ENCODE results near the gene TMEM98.
"Not testable (repeated sequence)": the region's sequence is repeated elsewhere in the genome, so short reads cannot be mapped to it uniquely, and the experiment has no call there.

TMEM98 gene, protein sequence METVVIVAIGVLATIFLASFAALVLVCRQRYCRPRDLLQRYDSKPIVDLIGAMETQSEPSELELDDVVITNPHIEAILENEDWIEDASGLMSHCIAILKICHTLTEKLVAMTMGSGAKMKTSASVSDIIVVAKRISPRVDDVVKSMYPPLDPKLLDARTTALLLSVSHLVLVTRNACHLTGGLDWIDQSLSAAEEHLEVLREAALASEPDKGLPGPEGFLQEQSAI

DNA sequence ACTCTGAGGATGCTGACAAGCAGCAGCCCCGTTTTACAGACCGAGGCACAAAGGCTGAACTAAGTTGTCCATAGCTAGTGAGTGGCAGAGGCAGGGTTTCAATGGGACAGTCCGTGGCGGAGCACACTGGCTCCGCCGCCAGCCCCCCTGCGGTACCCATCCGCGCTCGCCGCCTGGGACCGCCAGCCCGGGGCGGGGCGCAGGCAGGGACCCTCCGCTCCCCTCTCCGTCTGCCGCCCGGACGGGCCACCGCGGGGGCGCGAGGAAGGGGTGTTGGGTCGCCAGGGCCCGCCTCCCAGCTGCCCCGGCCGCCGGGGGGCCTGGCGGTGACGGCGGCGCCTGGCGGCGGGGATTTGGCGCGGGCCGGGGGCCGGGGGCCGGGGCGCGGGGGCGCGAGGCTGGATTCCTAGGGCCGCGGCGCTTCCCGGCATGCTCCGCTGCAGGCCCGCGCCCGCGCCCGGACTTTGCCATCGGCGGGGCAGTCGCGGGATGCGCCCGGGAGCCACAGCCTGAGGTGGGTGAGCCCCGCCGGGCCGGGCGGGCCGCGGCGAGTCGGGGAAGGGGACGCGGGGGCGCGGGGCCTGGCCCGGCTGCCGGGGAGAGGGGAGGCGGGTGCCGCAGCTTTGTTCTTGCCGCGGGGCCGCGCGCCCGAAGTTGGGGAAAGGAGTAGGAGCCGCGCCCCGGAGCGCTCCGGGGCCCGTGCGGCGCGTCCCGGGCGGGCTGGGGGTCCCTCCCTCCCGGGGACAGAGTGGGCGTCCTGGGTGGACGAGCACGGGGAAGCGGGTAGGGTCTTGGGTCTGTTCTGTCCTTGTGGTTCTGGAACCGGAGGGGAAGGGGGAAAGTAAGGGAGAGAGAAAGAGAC is at the start of gene TMEM98:
Gene TMEM98 (plus strand): TSS at position 430 of the 862 bp plus-strand sequence. CDS start 3,376 bp downstream, outside the sequence.
- peak; percentile 68 to 69 for DNase-seq

DNA sequence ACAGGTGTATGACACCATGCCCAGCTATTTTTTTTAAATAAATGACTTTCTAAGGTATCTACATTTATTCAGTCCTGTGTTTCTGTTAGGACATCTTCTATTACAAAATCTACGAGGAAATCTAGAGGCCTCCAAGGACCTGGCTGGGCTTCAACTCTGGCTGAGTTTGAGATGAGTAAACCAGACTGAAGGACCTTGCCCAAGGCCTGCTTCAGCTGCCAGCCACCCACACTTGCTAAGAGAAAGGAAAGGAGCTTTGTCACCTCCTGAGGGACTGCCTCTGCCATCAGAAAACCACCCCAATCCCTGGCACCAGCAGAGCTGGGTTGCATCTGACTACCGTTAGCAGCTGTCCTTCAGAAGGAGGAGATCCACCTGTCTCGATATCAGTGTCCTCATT is 49.7 kb upstream of the TMEM98 start:
- DNase-seq: no peak

DNA sequence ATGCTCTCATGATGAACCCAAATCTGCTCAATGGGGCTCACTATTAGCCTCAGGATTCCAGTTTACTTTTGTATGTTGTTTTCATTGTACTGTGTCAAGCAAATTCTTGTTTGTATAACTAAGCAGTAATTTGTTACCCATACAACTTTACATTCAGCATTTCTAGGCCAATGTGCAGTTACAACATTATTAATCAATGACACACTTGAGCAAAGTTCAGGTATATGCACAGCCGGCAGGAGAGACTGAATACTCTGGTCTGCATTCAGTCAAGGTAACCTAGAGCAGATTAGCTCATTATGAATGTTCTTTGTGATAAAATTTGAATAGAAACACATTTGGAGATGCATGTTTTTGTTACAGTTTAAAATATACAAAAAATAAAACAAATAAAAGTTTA is 48.8 kb upstream of the TMEM98 start:
- DNase-seq: no peak

DNA sequence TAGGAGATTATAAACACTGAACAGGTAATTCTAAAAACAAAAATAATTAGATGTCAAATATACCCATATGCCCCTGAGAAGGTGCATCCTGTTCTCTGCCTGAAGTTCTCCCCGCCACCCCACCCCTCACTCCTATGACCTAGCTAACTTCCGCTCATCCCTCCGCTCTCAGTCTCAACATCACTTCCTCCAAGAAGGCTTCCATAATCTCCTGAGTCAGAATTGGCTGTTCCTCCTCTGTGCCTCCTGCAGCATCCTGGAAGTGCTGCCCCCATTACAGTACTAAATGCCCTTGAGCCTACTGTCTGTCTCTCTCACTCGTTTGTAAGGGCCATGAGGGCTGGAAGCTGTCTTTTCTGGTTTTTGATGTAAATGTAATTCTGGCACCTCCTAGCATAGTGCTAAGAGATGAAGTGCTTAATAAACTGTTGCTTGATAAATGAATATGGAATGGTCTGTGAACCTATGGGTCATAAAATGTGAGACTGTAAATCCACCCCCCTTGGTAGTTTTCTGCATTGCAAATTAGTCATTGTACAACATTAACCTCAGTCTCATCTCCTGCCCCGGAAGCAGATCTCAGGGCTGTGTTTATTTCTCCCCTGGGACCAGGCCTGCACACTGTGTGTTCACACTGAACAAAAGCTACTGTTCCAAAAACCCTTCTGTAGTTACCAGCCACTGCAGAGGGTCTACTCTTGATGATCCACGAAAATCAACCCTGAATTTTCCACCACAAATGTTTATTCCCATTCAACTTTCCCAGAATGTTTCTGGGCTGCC is 47.1 kb upstream of the TMEM98 start:
- DNase-seq: no peak

DNA sequence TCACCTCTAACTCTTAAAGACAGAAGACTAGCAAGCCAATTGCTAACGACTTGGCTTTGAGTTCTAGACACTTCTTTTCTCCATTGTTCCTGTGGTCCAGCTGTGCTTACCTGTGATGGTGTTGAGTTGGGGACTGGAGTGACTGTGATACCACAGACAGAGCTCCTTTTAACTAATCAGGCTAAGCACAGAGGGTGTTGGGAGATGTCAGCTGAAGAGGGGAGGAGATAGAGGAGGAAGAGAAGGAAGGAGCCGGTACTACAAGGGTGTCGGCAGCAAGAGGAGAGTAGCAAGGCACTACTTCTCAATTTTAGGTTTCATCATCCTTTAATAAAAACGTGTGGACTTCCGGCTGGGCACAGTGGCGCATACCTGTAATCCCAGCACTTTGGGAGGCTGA is 45.9 kb upstream of the TMEM98 start:
- DNase-seq: no peak

DNA sequence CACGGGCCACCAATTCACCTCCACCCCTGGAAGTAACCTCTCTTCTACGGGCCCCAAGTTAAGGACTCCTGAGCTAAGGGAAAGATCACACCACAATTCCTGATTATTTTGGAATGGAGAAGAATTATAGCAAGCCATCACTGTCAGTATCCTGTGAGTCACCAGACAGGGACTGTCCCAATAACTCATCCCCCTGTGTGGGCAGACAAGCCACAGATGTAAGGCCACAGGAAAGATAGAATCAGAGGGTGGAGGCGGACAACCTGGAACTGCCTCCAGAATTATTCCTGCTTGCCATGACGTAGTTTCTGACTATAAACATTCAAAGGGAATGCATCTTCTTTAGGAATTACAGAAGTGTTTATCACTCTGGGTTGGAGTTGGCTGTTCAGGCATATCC is 45.2 kb upstream of the TMEM98 start:
- no peak for DNase-seq

DNA sequence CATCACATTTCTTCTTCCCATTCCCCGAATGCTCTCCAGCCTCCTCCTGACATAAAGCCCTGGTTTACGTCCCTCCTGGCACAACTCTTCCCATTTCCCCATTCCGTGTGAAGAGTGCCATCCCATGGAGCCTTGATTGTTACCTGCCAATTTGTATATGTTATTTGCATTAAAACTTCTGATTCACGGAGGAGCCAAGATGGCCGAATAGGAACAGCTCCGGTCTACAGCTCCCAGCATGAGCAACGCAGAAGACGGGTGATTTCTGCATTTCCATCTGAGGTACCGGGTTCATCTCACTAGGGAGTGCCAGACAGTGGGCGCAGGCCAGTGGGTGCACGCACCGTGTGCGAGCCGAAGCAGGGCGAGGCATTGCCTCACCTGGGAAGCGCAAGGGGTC is 41.0 kb upstream of the TMEM98 start:
- DNase-seq: not testable (repeated sequence)

DNA sequence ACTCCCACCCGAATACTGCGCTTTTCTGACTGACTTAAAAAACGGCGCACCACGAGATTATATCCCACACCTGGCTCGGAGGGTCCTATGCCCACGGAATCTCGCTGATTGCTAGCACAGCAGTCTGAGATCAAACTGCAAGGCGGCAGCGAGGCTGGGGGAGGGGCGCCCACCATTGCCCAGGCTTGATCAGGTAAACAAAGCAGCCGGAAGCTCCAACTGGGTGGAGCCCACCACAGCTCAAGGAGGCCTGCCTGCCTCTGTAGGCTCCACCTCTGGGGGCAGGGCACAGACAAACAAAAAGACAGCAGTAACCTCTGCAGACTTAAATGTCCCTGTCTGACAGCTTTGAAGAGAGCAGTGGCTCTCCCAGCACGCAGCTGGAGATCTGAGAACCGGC is 40.5 kb upstream of the TMEM98 start:
- not testable (repeated sequence) for DNase-seq

DNA sequence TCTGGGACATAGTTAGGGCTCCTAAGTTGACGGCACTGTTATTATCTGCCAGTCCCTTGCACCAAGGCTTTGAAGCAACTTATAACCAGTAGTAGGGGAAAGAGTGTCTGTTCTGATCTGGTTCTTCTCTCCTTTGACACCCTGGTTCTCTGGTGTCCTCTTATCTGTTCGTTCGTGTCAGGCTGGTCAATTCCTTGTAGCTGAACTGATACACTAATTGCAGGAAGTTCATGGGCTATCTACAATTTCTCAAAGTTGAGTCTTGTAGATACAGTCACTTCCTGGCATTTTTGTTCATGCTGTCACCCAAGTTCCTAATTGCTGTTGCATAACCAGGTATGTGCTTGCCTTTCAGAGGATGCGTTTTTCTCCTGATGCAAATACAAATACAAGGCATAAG is 33.7 kb upstream of the TMEM98 start:
- no peak for DNase-seq

DNA sequence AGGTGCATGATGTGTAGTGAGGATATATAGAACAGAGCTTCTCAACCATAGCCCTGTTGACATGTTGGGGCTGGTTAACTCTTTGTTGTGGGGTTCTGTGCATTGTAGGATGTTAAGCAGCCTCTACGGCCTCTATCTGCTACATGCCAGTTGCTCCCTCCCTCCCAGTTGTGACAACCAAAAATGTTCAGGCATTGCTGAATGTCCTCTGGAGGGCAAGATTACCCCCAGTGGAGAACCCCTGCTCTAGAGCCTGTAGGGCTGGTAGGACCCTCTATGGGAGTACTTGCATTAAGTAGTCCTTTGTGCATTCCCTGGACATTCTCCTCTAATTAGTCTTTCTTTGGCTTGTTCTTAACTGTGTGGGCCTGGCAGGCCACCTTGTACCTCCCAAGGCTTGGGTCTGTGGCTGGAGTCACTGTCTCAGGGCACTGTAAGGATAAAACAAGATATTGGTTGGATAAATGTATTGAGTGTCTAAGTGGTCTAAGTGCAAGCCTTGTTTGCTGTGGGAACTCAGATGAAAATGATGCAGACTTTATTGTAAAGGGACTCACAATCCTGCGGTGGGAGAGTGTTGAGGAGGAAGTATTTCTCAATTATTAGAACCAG is 31.2 kb upstream of the TMEM98 start:
- DNase-seq: no peak

DNA sequence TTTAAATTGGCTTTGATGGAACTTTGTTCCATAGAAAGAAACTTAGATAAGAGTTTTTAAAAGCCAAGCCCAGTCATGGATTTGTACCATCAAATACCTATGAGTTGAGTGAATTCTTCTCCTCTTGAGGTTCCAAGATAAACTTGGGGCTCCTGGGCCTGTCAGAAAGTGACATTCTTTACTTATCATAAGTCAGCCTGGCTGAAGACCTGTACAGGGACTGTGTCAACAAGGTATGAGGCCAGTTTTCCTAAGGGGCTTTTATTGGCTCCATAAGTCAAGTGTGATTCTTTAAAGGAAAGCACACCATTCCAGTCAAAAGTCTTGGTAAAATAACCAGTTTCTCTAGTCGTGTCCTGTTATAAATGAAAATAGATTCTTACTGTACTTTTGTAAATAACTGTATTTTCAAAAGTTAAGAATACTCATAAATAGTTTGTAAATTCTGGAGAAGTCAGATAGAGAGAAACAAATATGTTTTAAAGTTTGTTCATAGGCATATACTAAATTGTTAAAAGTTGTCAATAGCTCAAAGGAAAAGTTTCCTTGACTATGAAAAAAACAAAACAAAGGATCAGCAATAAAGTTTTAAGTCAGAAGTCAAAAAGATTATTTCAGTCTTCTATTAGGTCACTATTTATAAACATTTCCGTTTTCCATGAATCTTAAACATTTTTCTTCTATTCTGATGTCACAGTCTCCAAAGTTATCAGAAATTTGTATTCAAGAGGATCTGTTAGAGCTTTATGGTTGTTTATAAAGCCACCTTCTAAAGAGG is 28.5 kb upstream of the TMEM98 start:
- no peak for DNase-seq

DNA sequence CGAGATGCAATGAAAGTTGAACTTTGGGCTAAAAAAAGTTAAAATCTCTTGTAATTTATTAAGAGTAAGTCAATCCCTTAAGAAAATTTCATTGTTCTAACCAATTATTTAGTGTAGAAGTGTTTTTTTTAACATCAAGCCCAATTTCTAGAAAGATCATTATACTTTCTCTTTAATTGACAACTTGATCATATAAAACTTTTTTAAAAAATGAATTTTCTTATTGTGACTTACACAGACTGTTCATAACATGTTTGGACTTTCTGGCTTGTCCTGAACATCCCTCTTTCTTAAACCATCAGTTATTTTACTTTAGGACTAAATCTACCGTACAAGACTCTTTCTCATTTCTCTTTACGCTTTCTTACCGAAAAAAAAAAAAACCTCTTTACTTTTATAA is 26.2 kb upstream of the TMEM98 start:
- no peak for DNase-seq

DNA sequence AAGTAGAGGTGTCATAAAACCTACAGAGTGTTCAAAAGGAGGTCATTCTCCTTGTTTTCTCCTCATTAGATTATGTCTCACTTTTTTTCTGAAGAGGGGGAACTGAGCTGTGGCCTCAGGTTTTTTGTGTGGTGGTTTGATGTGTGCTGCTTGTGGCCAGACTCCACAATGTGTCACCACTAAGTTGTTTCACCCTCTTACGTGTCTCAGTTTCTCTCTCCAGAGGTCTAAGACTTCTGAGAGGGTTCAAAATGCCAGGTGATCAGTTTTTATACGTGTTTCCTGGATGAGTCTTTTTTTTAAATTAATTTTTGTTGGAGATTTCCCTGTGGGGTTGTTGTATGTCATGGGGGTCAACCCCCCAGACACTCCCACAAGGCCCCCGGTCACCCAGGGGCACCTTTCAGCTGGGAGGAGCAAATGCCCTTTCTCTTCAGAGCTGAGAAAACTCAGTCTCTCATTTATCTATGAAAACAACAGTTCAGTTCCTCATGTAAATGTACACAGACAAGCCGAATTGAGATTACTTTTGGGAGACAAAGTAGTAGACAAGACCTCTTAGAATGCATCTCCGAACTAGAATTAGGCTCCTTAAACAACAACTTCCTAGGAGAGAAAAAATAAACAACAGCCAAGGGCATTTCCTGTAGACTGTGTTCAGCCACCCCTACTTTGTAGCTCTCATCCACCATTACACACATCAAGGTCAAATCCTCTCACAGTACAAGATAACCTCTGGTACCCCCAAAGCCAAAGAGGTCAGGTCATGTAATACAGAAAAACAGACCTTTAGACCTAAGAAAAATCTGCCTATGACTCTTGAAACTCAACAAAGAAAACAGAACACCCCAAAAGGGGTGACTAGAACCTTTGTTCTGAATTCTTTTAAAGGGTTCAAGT is 23.9 kb upstream of the TMEM98 start:
- no peak for DNase-seq

DNA sequence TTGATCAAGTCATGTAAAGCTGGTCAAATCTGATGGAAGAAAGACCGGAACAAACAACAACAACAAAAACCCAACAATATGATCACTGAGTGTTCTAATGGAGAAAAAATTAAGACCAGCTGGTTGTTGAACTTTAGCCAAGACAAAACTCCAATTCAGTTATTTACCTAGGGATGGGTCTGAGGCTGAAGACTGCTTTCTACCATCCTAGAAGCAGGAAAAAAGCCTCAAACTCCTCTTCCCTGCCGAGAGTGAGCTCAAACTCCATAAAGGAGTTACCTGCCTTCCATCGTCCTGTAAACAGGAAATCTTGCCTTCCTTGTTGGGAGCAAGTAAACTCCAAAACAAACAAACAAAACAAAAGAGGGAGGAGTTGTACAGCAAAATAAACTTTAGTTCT is 23.1 kb upstream of the TMEM98 start:
- DNase-seq: no peak

DNA sequence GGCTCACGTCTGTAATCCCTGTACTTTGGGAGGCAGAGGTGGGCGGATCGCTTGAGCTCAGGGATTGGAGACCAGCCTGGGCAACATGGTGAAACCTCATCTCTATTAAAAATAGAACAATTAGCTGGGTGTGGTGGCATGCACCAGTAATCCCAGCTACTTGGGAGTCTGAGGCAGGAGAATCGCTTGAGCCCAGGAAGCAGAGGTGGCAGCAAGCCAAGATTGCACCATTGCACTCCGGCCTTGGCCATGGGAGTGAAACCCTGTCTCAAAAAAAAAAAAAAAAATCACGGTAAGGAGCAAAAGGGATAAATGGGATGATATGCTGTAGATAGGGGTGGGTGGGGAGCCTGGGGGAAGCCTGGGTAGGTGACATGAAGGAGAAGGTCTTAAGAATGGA is 20.4 kb upstream of the TMEM98 start:
- DNase-seq: no peak

DNA sequence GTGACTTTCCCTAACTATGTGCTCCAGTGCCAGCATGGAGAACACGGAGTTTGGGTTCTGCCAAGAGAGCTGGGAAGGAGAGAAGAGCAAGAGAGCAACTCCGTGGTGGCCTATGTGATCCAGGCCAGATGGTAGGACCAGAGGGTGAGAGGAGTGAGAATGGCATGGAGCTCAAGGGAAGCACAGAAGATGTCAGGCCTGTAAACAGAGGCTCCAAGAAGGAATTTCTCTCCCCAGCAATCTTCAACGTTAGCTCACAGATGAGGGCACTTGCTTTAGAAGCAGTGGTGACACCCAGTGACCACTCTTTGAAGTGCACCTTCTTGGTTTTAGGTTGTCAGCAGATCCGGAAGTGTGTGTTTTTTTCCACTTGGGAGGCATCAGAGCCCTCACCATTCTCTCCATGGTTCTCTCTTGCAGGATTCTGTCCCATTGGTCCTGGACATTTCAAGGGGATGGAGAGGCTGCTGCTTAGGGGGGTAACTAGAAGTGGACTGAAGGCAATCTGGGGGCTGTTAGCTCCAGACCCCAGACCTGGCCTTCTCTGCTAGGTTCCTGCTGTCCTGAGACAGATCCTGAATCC is 18.1 kb upstream of the TMEM98 start:
- DNase-seq: peak; percentile 44 to 67

DNA sequence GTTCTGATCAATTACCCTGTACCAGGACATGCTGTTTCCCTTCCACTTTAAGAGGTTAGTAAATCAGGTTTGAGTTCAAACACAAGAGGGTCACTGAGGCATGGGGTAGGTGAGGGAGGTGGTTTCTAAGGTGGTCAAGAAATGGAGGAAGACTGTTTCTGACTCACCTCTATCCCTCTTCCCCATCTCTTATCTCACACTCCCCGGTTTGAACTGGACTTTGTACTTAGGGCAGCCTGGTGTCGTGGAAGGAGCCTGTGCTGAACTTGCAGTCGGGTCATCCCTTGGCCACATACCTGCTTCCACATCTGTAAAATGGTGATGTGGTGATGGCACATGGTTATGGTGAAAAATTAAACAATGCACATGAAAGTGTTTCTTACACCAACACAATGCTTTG is 17.2 kb upstream of the TMEM98 start:
- DNase-seq: no peak

DNA sequence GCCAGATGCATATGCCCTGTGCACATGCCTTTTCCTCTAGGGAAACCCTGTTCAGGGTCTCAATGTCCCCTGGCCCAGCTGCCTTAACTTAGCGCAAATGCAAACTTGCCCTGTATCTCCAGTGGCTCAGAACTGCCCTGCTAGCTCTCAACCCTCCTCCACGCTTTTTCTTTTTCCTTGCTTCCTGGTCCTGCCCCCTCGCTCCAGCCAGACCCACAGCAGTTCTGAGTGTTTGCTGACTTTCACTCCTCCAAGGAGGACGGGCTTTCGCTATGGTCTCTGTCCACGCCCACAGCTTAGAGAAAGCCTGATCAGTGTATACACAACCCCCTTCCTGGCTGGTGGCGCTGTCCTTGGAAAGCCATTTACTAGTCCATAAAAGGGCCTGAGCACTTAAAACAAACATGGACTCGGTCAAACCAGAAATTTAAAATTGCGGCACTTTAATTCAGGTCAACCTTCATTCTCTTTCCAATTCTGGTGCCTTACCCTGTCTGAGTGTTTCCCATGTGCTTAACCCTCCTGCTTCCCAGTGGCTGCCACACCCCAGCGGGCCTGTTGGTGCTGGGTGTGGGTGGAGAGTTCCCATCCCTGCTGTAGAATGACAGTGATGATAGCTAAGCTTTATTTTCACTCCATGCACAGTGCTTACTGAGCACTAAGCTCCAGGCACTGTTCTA is 15.6 kb upstream of the TMEM98 start:
- no peak for DNase-seq

DNA sequence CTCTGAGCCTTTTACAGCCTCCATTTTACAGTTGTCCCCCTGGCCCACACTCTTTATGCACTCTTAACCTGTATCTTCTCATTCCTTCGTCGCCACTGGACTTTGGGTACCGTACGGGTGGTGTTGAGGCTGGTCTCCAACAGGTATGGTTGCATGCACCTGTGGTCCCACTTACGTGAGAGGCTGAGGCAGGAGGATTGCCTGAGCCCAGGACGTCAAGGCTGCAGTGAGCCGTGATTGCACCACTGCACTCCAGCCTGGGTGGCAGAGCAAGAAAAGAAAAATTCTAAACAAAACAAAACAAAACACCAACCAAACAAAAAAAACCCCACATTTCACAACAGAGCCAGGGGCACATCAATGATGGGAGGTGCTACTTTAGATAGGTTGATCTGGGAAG is 14.4 kb upstream of the TMEM98 start:
- no peak for DNase-seq

DNA sequence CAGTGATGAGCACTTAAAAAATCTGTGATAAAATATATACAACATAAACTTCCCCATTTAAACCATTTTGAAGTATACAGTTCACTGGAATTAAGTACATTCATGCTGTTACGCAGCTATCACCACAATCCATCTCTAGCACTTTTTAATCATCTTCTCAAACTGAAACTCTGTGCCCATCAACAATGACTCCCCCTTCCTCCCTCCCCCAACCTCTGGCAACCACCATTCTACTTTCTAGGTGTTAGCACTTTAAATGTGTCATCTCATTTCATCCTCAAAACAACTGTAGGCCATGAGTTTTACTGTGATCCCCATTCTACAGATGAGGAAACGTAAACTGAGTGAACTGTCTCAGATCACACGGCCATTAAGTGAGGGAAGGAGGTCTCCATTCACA is 13.8 kb upstream of the TMEM98 start:
- no peak for DNase-seq

Measured in hippocampal formation (tissue), 2 donors.